ENCODE results near the gene EPHB2. TPM values are rescaled to one million over a fixed set of nuclear protein-coding genes. Genes with fewer than 3 reads are reported as not detected.

The EPHB2 gene
- total RNA-seq, 1 donor from 2014 or later: 34.9 TPM

- DNase-seq: no peak
Observed at GRCh38 chr1:22722901-22723550, 12.4 kb downstream of the EPHB2 start.

GRCh38 chr1:22727873-22728272, 17.2 kb downstream of the EPHB2 start:
- DNase-seq: no peak

- DNase-seq: no peak
Observed at GRCh38 chr1:22728751-22729399, 18.2 kb downstream of the EPHB2 start.

GRCh38 chr1:22729400-22729773, 18.7 kb downstream of the EPHB2 start:
- no peak for DNase-seq

GRCh38 chr1:22729912-22730311, 19.3 kb downstream of the EPHB2 start:
- no peak for DNase-seq

- DNase-seq: no peak
Observed at GRCh38 chr1:22731924-22732720, 21.5 kb downstream of the EPHB2 start.

GRCh38 chr1:22733643-22734042, 23.0 kb downstream of the EPHB2 start:
- DNase-seq: no peak

GRCh38 chr1:22736501-22737080, 26.0 kb downstream of the EPHB2 start:
- DNase-seq: no peak

- no peak for DNase-seq
Observed at GRCh38 chr1:22737374-22738068, 26.9 kb downstream of the EPHB2 start.

- no peak for DNase-seq
Observed at GRCh38 chr1:22738069-22738435, 27.4 kb downstream of the EPHB2 start.

- DNase-seq: no peak
Observed at GRCh38 chr1:22738522-22738921, 27.9 kb downstream of the EPHB2 start.

GRCh38 chr1:22739648-22740385, 29.2 kb downstream of the EPHB2 start:
- DNase-seq: no peak

GRCh38 chr1:22741118-22741517, 30.5 kb downstream of the EPHB2 start:
- no peak for DNase-seq

GRCh38 chr1:22745669-22746585, 35.3 kb downstream of the EPHB2 start:
- DNase-seq: no peak

GRCh38 chr1:22747021-22747734, 36.5 kb downstream of the EPHB2 start:
- no peak for DNase-seq

- DNase-seq: no peak
Observed at GRCh38 chr1:22747735-22748073, 37.1 kb downstream of the EPHB2 start.

GRCh38 chr1:22749503-22749902, 38.9 kb downstream of the EPHB2 start:
- DNase-seq: no peak

- DNase-seq: peak; percentile 6
Observed at GRCh38 chr1:22749919-22750684, 39.5 kb downstream of the EPHB2 start.

- no peak for DNase-seq
Observed at GRCh38 chr1:22750685-22751051, 40.0 kb downstream of the EPHB2 start.
